ENCODE results near the gene LRCH4.

DNA sequence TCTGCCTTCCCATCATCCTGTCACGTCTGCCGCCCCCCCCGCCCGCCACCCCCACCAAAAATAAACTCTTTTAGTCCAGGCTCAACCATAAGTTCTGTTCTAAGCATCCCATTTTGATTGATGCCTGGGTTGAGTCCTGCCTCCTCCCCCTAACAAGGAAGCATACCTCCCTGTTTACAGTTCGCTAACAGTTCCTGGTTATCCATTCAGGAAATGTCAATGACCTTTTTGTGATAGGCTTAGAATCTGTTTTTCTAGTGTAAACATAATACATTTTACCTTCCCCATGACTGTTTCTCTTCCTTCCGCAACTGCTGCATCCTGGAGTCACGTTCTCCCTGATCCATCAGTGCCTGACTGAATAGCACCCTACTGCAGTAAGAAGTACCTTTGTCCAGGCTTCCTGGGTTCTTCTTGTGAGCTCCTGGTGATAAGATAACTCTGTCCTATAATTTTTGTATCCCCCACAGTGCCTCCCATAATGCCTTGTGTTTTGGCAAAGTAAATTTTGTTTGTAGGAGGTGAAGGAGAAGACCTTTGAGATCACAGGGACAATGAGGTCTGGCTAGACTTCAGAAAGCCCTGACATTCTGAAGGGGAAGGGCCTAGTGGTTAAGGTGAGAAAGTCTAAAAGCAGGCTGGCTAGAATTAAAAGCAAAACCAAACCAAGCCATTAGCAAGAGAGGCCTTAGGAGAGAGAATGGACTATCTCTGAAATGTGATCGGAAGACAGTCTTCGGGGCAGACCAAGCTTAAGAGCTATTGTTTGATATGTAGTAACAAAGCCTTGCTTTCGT is 39.6 kb downstream of the LRCH4 start:
- TF ChIP-seq CTCF (IDR thresholded peaks at IDR 0.05): no peak
- no peak for TF ChIP-seq ZFX (IDR thresholded peaks at IDR 0.05; ENCODE audit: borderline replicate concordance)
